ENCODE data around the gene WDR86.

GRCh38 chr7:151425670-151426440, 16.0 kb upstream of the WDR86 start:
- TF ChIP-seq CTCF (IDR thresholded peaks at IDR 0.05) (no peak), MAX (IDR thresholded peaks at IDR 0.05) (no peak), E2F6 (IDR thresholded peaks at IDR 0.05; ENCODE audit: borderline replicate concordance, low read depth) (no peak), EP300 (IDR thresholded peaks at IDR 0.05) (no peak), JUNB (IDR thresholded peaks at IDR 0.05) (no peak), NFE2L2 (conservative IDR thresholded peaks at IDR 0.05; ENCODE audit: low read length) (no peak), POLR2A (IDR thresholded peaks at IDR 0.05; ENCODE audit: low read length) (no peak), RAD21 (conservative IDR thresholded peaks at IDR 0.05 in 1 of 2, IDR thresholded peaks at IDR 0.05 in 1 of 2) (no peak), REST (IDR thresholded peaks at IDR 0.05) (no peak), ELK1 (IDR thresholded peaks at IDR 0.05; ENCODE audit: low read depth, low read length) (no peak), HDAC2 (IDR thresholded peaks at IDR 0.05) (no peak)

Measured in A549 (cell line).